ENCODE measurements around the gene SLC44A3. TPM values are rescaled to one million over a fixed set of nuclear protein-coding genes. Genes with fewer than 3 reads are reported as not detected.

Gene SLC44A3
- total RNA-seq, 2 donors from 2014 or later = 3.7 to 5.4 TPM

DNA sequence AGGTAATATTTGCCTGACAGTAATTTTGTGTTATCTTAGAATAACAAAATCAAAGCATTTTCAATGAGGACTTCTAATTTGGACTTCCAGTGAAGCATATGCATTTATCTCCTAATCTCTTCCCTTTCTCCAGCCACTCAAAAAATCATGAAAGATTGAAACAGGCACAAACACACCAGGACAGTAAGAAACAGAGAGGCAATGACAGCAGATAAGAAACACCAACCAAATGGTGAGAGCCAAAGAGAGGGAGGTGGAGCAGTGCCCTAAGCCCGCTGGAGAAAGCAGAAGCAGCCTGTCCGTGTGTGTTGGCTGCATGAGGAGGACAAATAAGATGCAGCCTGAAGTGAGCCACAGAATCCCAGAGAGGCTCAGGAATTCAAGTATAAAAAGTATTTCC is 39.0 kb downstream of the SLC44A3 start:
- DNase-seq = no peak
- intact Hi-C loops (cut with DNase I) = no loop called here
- ATAC-seq = no peak

- intact Hi-C loops (cut with DNase I) = loop anchor here in 1 of 2 donors (10.0 kb wide), 1 partner anchor 62 kb away; the partner anchor contains the start of gene CNN3
- ATAC-seq (no peak), DNase-seq (no peak)
Measured at GRCh38 chr1:94862718-94863117, 42.6 kb downstream of the SLC44A3 start.

DNA sequence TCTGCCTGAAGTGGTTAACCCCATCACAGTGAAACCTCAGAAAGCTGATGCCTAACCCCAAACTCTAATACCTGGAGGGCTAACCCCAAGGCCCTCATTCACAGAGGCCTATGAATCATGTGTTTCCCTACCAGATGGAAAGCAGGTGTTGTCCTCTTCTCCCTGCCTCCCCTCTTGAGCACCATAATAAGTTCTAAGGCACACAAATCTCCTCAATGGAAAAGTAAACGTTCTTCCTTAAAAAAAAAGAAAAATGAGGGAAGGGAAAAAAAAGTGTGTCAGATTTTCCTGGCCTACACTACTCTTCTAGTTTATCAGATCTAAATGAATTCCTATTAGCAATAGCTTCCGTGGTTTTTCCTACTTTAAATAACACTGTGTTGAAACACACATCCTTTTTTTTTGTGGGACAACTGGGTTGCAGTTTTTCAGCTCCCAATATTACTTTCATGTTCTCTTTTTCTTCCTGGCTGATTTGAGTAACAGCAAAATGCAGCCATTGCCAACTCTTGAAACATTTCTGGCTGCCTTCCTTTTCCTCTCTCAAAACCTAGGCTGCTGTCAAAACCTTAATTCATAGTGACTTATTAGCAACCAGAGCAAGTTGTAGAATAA is 43.2 kb downstream of the SLC44A3 start:
- DNase-seq = no peak
- intact Hi-C loops (cut with DNase I) = loop anchor here in 1 of 2 donors (10.0 kb wide), 1 partner anchor 61 kb away; the partner anchor contains the start of gene CNN3
- peak; percentile 63 to 65 for ATAC-seq

- intact Hi-C loops (cut with DNase I) = loop anchor here in 1 of 2 donors (10.0 kb wide), 1 partner anchor 61 kb away; the partner anchor contains the start of gene CNN3
- ATAC-seq = peak; percentile 75 to 91
- peak; percentile 58 for DNase-seq
Measured at GRCh38 chr1:94863919-94864318, 43.8 kb downstream of the SLC44A3 start.

DNA sequence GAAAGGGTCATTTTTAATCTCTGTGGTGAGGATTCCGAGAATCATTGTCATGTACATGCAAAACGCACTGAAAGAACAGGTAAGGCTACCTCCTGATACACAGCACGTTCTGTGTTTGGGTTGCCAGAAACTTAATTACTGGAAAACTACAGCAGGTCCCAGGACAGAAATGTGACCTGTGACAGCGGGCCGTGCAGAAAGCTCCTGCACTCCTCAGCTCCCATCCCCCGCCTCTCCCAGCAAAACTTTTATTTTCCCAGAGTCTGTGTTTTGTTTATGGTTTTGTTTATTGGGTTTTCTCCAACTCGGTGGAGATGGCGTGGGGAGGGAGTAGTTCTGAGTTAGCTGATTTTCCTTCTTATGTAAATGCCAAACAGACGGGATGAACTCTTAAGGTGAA is 44.7 kb downstream of the SLC44A3 start:
- ATAC-seq (peak in 1 of 2 donors; percentile 5), DNase-seq (no peak)
- intact Hi-C loops (cut with DNase I) = loop anchor here in 1 of 2 donors (10.0 kb wide), 1 partner anchor 60 kb away; the partner anchor contains the start of gene CNN3

- intact Hi-C loops (cut with DNase I) = loop anchor here in 1 of 2 donors (10.0 kb wide), 1 partner anchor 59 kb away; the partner anchor contains the start of gene CNN3
- DNase-seq (no peak), ATAC-seq (peak; percentile 31 to 33)
Measured at GRCh38 chr1:94865360-94865759, 45.2 kb downstream of the SLC44A3 start.

DNA sequence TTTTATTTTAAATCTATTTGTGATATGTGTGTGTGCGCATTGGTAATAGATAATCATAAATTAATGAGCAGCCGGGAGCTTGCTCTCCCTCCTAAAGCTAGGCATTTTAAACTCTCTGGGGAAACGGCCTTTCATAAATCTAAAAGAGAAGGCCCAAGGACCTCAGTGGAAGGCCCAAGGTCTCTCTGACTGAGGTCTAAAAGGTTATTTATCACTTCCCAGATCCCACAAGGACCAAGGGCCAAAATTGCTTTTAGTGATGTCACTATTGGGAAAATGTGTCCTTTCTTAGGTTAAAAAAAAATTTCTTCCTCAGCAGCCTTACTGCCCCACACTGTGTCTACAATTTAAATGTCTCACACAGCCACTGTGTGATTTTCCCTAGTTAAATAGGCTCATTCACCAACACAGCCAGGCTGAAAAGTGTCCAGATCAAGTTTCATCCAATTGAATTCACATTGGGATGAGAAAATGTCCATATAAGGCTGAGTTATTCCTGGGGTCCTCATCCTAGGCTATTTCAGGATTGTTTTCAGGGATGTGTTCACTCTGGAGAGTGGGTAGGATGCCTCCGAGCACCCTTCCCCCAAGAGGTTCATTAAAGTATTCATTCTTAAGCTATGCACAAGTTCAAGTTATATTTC is 46.1 kb downstream of the SLC44A3 start:
- intact Hi-C loops (cut with DNase I) = loop anchor here in 1 of 2 donors (10.0 kb wide), 1 partner anchor 59 kb away; the partner anchor contains the start of gene CNN3
- no peak for ATAC-seq
- no peak for DNase-seq

DNA sequence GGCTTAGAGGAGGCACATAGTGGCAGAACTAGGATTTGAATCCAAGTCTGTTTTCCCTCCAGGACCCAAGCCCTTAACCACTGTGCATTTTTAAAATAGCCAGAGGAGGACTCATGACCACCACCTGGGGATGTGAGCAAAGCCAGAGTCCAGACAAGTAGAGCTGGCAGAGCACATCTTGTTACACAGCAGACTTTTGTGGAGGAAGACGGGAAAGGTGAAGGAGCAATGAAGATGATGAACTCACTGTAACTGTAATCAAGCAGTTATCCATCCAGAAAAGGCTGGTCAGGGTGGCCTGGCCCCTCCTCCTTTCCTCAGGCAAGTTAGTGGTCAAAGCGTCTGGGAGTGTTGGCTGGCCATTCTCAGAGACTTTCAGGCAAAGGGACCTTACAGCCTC is 50.9 kb downstream of the SLC44A3 start:
- ATAC-seq = no peak
- intact Hi-C loops (cut with DNase I) = no loop called here
- no peak for DNase-seq

DNA sequence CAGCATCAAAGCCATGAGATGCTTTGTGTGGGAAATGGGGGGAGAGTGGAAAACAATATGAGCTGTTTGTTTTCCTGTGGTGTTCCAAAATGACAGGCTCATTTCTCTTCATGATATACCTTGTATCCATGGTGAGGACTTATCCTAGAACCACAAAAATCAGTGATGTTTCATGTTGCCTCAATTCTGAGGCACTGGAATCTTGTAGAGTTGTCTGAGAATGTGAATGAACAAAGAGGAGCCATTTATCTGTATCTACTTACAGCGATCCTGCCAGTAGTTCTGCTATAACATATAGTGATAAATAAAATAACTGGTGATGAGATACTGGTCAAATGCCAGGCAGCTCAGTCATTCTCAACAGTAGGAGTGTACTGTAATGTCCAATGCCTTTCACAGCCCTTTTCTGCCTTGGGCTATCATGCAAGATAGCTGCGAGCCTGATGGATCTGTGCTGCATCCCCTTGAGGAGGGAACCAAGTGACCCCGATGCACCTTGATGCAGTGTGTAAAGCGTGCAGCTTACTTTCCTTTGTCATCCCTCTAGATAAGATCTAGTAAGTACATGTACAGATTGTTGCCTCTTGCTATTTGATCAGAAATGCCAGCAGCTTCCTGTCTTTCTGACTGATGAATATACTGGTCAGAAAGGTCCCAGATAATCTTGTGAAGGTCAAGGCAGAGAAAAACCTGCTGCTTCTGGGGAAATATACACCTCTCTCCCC is 52.8 kb downstream of the SLC44A3 start:
- DNase-seq (no peak), ATAC-seq (no peak)
- intact Hi-C loops (cut with DNase I) = no loop called here

- ATAC-seq (peak; percentile 78 to 81), DNase-seq (no peak)
- intact Hi-C loops (cut with DNase I) = no loop called here
Measured at GRCh38 chr1:94873520-94874351, 53.6 kb downstream of the SLC44A3 start.

DNA sequence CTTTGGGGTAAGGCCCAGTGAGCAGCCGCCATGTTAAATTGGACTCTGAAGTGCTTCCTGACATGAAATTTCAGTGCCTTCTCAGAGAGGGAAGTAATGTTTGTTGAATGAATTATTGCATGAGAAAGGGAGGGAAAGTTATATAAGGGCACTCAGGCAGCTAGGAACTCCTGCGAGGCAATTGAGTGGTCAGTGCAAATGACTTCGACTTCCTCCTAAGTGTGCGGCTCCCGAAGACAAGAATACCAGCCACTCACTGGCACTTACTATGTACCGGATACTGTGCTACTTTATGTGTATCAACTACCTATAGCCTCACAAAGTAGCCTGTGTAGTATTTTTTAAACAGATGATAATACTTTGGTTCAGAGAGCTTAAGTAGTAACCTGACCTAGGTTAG is 54.3 kb downstream of the SLC44A3 start:
- intact Hi-C loops (cut with DNase I) = no loop called here
- DNase-seq (no peak), ATAC-seq (no peak)

GRCh38 chr1:94875794-94876193 is 55.6 kb downstream of the SLC44A3 start:
- intact Hi-C loops (cut with DNase I) = no loop called here
- ATAC-seq = no peak
- DNase-seq = no peak

DNA sequence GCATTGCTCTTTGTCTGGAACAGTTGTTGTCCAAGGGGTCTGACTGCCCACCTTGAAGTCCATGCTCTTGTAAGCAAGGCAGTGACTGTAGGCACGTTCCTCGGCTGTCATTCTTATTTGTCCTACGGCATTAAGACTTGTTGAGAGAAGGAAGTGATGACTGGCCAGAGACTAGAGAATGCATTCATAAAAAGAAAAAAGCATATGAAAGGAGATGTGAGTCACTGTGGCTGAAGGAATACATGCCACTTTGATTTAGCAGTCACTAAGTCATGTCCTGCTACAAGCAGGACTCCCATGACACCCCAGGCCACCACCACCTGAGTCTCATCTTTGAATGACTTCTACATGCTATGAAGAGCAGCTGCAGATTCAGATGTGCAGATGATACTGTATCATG is 56.2 kb downstream of the SLC44A3 start:
- intact Hi-C loops (cut with DNase I) = no loop called here

GRCh38 chr1:94878329-94878728 is 58.2 kb downstream of the SLC44A3 start:
- ATAC-seq (no peak), DNase-seq (no peak)
- intact Hi-C loops (cut with DNase I) = no loop called here

More for the DNA sequence above, 56.2 kb downstream of the SLC44A3 start:
- DNase-seq = no peak
- no peak for ATAC-seq

GRCh38 chr1:94883691-94884090 is 63.5 kb downstream of the SLC44A3 start:
- peak; percentile 62 to 79 for ATAC-seq
- intact Hi-C loops (cut with DNase I) = no loop called here
- no peak for DNase-seq

GRCh38 chr1:94884106-94884505 is 63.9 kb downstream of the SLC44A3 start:
- intact Hi-C loops (cut with DNase I) = no loop called here
- no peak for DNase-seq
- peak; percentile 20 to 56 for ATAC-seq

DNA sequence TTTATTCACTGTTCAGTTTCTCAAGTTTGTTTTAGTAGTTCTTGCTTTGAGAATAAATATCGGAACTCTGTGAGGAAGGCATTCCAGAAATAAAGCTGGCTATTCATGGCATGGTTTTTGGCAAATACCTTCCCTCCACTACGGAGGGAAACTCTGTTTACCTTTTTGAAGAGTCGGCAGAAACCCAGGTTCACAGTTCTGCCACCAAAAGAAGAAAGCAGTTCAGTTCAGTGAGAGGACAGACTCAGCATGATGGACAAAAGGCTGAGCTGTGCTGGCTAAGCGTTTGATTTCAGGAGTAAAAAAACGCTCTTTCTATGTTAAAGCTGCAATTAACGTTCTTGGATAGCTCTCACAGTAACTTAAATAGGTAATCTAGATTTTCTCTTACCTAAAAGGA is 64.3 kb downstream of the SLC44A3 start:
- ATAC-seq (no peak), DNase-seq (no peak)
- intact Hi-C loops (cut with DNase I) = no loop called here

DNA sequence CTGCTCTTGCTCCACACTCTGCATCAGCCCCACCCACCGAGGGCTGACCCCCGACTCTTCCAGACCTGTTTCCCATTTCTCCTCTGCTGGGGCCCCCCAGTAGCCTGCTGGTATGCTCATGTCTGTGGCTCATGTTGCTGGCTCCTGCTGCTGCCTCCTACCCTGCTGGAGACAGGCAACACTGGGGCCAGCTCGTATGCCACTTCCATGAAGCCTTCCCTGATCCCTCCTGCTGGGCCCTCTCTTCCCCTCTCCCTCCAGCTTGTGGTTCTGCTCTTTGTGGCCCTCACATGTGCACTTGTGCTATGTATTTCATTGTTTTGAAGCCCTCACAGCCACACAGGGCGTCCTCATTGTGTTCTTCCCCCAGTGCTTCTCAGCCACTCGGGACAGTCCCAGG is 66.2 kb downstream of the SLC44A3 start:
- DNase-seq (no peak), ATAC-seq (no peak)
- intact Hi-C loops (cut with DNase I) = no loop called here

DNA sequence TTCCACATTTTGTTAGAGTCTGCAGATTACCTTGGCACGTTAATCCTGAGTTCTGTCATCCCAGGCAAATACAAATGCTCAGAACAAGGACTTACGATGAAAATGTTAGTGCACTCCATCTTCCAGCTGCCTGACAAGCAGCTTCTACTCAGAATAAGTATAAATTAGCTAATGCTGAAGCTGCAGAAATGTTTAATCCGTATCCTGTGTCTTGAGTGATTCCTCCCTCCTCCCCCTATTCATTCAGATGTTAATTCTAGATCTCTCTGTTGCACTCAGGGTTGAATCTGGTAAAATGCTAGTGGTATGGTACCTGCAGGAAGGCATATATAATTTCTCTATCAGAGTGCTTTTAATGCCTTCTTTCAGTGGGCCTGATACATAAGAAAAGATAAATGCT is 66.9 kb downstream of the SLC44A3 start:
- no peak for DNase-seq
- intact Hi-C loops (cut with DNase I) = no loop called here

More for the DNA sequence above, 66.9 kb downstream of the SLC44A3 start:
- ATAC-seq = no peak
